HG03097 (cell line): ENCODE measurements around the gene IER2.

ENCODE experiments used
- ATAC-seq: cut with Tn5 transposase; IDR thresholded peaks from one replicate; pipeline ENCODE4 v1.9.1; 2021; ENCODE audit not compliant: unreplicated experiment, low FRiP score

The IER2 gene

DNA sequence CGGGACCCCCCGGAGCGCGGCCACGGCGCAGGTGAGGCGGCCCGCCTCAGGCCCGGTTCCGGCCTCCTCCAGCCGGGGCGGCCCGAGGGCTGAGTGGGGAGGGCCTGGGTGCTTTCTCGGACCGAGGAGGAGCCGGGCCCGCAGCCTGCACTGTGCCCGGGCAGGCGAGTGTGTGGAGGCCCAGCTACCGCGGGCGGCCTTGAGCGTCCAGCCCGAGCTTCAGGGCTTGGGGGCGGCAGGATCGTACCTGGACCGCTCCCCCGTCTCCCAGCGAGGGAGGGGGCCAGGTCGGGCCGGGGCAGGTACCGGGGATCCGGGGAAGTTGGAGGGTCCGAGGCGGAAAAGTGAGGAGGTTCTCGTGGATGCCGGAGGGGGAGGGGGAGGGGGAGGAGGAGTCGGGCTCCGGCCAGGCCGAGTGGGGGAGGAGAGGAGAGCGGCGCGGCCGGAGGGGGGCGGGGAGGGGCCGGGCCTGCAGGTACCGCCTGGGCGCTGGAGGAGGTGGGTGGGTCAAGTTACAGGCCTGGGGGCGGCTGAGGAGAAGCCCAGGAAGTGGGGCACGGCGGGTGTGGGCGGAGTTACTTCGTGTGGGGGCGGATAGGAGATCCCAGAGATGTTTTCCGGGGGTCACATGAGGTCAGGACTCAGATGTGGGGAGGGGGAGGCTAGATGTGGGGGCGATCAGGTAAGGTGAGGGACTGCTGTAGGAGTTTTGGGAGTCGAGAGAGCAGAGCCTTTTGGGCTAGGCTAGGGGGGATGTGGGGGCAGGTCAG is 31.6 kb upstream of the IER2 start:
- no peak for ATAC-seq

DNA sequence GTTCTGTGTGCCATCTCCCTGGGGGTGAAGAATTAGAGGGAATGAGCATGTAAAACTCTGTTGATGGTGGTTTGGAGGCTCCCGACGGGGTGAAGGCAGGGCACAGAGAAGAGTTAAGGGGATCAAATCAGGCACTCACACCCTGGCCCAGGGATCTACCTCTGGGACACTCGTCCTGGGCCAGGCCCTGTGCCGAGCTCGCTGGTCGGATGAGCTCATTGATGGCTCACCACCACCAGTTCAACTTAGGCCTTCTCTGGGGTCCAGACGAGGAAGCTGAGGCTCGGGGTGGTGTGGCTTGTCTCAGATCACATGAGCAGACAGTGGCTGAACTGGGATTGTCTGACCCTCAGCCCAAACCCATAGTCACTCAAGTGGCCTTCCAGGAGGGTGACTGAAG is 30.6 kb upstream of the IER2 start:
- ATAC-seq, result no peak

DNA sequence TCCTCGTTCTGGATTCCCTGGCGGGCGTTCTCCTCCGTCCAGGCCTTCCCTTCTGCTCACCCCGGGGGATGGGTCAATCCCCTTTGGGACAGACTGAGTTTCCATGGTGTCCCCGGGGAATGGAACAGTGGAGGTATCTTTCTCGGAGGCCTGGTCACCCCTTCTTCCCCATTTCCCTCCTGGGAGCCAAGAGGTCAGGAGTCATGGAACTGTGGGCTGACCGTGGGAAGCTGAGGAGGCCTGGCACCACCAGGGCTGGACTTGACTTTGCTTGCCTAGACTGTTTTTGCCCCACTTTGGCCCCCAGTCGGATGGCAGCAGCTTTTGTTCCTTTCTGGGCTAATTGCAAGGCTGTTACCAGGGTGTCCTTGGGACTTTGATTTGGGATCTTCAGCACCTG is 30.2 kb upstream of the IER2 start:
- ATAC-seq, result no peak

DNA sequence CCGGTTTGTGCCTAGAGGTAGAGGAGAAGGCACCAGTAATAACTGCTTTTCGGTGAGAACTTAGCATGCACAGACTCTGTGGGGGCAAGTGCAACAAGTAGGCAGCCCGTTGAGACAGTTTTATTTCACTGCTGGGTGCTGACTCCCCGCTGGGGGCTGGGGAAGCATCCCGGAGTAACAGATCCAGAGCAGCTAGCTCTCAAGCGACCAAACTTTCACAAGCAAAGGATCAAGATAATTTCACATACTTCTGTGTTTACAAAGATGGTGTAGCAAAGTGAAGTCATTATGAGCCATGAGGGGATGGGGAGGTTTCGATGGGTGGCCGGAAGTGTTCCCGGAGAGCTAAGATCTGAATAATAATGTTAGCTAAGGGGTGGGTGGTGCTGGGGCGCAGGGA is 29.4 kb upstream of the IER2 start:
- no peak for ATAC-seq

DNA sequence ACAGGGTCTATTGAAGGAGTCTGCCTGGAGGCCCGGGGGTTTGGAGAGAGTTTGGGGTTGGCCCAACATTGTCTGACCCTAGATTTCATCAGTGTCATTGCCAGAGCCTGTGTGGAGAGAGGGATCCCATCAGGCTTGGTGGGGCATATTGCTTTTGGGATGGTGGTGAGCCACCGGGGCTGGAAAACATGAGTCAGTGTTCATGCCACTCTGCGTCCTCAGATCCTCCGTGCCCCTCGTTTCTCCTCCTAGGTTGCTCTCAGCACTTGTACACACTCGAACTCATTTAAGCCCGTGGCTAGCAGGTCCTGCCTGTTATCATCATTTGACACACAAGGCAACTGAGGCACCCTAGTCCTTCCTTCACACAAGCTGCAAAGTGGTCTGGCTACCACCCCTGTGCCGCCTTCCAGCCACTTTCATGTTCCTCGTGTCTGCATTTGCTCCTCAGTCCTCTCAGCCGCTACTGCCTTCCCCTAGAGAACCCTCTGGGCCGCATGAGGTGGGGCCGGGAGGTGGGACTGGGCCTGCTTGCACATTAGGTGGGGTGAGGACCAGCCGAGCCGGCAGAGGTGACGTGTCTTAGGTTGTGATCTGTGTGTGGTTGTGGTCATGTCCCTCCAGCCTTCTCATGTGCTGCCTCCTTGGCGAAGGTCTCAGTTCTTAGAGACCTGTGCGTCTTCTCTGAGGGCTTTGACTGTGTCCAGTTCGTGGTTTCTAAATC is 28.5 kb upstream of the IER2 start:
- no peak for ATAC-seq

DNA sequence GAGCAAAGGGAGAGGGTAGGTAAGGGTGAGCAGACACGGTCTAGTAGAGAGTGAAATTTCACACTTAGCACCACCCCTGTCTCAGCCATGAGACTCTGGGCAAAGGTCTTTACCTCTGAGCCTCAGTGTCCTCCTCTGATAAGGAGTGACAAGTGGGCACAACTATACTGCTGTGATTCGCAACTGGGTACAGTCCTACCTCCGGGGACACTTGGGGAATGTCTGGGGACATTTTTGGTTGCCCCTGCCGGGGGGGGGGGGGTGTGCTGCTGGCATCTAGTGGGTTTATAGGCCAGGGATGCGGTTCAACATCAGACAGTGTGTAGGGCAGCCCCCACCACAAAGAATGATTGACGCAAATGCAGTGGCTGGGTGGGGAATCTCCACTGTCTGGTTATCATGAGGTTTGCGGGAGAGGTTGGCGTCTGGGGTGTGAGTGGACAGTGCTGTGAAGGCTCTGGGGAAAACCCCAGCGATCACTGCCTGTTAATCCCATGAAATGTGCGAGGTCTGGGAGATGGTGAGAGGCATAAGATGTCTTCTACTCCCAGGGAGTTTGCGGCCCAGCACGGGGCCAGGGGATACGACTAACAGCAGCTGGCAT is 27.8 kb upstream of the IER2 start:
- no peak for ATAC-seq

DNA sequence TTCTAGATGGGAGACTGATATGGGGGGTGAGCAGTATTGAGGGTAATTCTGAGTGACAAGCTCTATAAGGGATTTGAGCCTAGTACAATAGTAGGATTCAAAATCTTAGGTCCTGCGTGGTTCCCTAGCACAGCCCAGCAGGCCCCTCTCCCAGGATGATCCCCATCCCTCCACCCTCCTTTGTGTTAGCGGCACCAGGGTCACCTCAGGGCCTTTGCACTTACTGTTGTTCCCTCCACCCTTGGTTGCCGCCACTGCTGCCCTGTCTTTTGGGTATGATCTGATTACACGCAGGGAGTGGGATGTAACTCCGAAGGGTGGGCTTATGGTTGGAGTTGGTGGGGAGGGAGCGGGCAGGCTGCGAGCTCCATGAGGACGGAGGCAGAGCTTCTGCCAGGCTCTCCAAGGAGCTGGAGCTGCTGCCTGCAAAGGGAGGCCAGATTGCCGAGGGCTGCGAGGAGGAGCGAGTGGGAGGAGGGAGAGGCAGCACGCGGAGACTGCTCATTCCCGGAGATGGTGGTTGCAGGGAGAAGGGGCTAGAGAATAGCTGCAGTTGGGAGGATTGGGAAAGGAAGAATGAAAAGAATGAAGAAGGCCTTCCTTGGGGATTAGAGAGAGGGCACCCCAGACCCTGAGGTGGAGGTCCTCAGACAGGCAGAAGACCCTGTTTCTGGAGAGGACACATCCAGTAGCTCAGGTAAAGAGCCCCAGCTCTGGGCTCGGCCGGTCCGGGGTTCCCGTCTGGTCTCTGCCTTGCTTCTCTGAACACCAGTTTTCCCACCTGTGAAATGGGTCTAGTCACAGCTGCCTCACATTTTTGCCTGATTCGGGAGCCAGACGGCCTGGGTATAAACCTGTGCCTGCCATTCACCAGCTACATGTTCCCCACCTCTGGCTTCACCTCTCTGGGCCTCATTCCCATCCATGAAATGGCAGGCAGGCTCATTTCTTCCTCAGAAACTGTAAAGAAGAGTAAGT is 26.9 kb upstream of the IER2 start:
- no peak for ATAC-seq

DNA sequence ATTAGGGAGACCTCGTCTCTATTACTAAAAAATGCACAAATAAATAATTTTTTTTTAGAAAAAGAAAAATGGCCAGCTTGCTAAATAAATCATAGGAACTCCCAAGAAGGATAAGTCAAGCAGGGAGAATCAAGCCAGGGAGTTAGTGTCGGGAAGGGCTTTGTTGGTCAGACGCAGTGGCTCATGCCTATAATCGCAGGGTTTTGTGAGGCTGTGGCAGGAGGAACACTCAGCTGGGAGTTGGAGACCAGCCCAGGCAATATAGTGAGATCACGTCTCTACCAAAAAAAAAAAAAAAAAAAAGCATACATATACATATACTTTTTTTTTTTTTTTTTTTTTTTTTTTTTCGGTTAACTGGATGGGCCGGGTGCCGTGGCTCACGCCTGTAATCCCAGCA is 23.2 kb upstream of the IER2 start:
- no peak for ATAC-seq

DNA sequence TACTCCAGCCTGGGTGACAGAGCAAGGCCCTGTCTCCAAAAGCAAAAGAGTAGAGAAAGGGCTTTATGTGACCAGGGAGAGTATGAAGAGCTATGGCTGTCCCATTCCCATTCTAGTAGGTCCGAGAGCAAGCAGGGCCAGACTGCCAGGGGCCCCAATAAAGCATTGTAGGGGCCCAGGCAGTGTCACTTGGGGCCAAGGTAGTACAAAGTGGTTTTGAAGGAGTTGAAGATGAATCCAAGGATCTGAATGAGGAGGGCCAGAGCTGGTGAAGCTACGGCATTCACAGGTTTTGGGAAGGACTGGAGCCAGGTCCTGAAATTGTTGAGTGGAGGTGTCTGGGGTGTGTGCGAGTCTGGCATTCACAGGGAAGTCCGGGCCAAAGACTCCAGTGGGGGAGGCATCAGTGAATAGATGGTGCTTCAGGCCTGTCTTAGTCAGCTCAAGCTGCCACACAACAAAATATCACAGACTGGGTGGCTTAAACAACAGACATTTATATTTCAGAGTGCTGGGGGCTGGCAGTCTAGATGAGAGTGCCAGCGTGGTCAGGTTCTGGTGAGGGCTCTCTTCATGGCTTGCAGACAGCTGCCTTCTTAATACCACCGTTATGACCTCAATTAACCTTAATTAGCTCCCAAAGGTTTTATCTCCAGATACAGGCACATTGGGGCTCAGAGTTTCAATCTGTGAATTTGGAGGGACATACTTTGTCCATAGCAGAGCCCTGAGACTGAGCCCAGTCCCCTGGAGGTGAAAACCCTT is 22.2 kb upstream of the IER2 start:
- no peak for ATAC-seq

DNA sequence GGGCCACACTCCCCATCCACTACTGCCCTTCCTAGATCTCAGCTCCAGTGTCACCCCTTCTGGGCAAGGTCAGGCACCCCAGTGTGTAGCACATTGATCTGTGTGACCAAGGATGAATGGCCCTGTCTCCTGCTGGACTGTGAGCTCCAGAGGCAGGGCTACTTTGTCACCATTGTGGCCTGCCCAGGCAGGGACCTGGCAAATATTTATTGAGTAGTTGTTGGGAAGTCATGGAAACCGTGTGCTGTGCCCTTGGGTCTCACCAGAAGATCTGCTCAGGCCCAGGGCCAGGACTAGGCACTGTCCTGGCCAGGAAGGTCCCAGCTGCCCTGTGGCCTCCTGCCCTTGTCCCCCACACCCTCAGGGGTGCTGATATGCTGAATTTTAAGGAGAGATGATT is 21.6 kb upstream of the IER2 start:
- no peak for ATAC-seq

DNA sequence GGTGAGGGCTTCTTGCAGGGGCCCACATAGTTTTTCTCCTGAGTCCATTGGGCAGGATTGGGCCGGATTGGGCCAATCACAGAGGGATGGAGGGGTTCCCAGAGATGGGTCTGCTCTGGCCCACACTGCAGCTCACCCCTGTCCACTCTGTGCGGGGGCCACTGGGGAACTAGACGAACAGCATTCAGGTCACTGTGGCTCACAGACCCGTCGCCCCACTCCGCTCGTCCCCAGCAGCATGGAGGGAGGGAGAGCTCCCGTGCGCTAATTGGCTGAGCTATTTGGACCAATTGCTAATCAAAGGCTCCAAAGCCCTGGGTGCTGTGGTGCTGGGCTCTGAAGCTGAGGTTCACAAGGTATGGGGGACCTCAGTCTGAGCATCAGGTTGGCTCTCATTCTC is 20.8 kb upstream of the IER2 start:
- ATAC-seq, result no peak

DNA sequence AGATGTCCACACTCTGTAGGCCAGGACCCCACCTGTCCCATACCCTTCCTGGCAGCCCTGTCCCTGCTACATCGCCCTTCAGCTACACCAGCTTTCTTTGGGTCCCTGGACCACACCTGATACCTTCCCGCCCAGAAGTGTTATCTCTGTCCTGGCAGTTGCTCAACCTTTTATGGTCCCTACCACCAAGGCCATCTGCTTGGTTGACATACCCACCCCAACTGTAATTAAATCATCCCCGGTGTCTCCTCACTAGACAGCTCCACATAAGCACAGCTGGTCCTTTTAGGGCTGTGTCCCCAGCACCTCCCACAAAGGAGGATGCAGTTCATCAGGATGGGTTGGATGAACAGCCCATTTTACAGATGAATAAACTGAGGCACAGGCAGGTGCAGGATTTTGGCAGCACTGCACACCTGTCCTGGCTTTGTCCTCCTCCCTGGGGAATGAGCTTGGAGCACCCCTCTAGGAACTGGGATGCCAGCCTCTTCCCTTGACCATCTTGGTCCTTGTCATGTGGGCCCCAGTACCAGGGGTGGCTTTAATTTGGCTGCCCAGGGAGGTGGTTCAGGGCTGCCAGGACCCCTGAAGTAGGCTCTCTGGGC is 19.2 kb upstream of the IER2 start:
- no peak for ATAC-seq

DNA sequence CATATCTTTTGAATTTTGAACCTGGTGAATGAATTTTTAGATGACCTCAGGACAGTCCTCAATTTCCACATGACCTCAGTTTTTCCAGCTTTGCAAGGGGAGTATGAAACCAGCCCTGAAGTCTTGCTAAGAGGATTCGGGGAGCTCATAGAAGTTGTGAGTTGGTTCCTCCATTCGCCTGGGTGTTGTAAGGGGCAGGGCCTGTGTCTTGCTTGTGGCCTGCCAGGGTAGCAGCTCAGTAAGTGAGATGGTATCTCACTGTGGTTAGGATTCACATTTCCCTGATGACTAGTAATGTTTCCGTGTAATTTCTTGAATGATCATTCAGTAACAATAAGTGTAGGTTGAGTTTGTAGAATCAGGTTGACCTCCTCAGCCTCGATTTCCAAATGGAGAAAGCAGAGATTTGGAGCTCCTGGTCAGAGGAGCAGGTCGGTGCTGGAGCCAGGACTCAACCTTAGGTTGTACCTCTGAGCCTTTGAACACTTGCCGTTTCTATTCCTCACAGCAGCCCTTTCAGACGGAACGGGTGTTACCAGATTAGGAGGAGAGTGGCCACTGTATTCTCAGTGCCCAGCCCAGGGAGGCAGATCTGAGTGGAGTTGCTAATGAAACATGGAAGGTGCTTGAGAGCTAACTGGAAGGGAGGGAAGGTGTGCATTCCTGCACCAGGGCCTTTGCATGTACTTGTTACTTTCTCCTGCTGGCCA is 17.6 kb upstream of the IER2 start:
- no peak for ATAC-seq

DNA sequence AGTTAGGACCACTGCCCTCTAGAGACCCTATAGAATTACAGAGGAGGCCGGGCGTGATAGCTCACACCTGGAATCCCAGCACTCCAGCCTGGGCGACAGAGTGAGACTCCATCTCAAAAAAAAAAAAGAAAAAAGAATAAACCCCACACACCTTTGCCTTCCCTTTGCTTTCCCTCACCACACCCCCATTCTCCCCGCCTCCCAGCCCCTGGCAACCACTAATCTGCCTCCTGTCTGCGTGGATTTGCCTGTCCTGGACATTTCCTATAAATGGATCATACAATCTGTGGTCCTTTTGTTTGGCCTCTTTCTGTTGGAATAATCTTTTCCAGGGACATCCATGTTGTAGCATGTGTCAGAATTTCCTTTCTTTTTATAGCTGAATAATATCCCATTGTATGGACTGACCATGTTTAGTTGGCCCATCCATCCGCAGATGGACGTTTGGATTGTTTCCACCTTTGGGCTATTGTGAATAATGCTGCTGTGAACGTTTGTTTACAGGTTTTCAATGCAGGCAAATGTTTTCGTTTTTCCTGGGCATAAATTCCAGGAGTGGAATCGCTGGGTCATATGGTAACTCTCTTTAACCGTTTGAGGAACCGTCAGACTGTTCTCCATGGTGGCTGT is 16.9 kb upstream of the IER2 start:
- no peak for ATAC-seq

DNA sequence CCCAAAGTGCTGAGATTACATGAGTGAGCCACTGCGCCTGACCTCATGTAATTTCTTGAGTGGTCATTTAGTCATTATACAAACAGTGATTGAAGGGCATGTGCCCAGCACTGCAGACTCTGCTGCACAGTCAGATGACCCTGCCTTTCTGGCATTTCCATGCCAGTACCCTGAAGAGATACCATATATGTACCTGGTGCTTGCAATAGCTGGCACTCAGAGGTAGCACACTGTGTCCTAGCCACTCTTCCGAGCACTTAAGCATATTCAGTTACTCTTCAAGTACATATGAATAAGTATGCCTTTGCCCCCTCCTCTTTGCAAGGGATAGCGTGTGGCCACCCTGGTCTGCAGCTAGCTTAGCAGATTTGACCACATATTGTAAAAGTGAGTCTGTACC is 15.6 kb upstream of the IER2 start:
- ATAC-seq, result no peak

DNA sequence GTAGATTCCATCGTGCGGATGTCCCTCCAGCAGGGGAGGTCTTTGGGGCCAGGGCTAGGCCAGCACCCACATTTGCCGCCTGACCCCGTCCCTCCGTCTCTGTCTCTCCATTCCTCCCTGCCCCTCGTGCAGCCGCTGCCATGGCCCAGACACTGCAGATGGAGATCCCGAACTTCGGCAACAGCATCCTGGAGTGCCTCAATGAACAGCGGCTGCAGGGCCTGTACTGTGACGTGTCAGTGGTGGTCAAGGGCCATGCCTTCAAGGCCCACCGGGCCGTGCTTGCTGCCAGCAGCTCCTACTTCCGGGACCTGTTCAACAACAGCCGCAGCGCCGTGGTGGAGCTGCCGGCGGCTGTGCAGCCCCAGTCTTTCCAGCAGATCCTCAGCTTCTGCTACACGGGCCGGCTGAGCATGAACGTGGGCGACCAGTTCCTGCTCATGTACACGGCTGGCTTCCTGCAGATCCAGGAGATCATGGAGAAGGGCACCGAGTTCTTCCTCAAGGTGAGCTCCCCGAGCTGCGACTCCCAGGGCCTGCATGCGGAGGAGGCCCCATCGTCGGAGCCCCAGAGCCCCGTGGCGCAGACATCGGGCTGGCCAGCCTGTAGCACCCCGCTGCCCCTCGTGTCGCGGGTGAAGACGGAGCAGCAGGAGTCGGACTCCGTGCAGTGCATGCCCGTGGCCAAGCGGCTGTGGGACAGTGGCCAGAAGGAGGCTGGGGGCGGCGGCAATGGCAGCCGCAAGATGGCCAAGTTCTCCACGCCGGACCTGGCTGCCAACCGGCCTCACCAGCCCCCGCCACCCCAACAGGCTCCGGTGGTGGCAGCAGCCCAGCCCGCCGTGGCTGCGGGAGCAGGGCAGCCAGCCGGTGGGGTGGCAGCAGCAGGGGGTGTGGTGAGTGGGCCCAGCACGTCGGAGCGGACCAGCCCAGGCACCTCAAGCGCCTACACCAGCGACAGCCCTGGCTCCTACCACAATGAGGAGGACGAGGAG is 14.8 kb upstream of the IER2 start:
- no peak for ATAC-seq

DNA sequence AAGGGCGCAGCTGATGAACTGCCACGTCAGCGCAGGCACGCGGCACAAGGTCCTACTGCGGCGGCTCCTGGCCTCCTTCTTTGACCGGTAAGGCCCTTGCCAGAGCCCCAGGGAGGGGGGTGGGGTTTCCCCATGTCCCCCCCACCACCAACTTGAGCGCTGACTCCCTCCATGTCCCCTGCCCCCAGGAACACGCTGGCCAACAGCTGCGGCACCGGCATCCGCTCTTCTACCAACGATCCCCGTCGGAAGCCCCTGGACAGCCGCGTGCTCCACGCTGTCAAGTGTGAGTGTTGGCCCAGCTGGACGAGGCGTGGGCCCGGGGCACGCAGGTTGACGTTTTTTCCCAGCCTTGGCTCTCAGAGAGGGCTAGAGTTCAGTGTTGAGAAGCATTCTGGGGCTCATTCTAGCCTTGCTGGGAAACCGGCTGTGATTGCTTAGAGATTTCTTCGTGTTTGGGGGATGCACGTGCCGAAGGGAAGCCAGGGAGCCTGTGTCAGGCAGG is 12.9 kb upstream of the IER2 start:
- no peak for ATAC-seq
